A549 treated with RU486 at 1 μM for 4 hours (cell line): ENCODE results near the gene PUDP. TPM values are rescaled to one million over a fixed set of nuclear protein-coding genes. Genes with fewer than 3 reads are reported as not detected.

Experiments
- total RNA-seq: library from RNA; stranded (reverse); fragments of 200-300 nt; extraction: Qiagen RNA extraction; gene quantifications from 5 replicates; pipeline ENCODE4 v1.2.3, GENCODE V29; 2022; ENCODE audit warnings: low read depth

PUDP gene
- total RNA-seq, result 22.1 to 27.3 TPM (median 24.8 TPM) in 5 replicates

GRCh38 chrX:7147978-7148854, at the start of gene PUDP:
PUDP (minus strand) TSS chrX:7148153; CDS start chrX:7148113, 40 bp downstream.

GRCh38 chrX:7147413-7147977, 458 bp downstream of the PUDP start, which contains the start of gene STS:
STS (plus strand) TSS chrX:7147712; CDS start chrX:7253200, 105,488 bp downstream.

Other genes with a start within 250 kb of the PUDP start
- gene STS, start 441 bp downstream of the PUDP start, total RNA-seq, result 1.5 to 2.3 TPM (median 2.1 TPM) in 5 replicates